GM19023 (cell line): ENCODE data around the gene C17orf50.

Experiments used
- ATAC-seq: cut with Tn5 transposase; IDR thresholded peaks from one replicate; pipeline ENCODE4 v1.9.1; 2021; ENCODE audit warnings: mild to moderate bottlenecking, moderate library complexity; ENCODE audit not compliant: unreplicated experiment

C17orf50 gene

GRCh38 chr17:35760587-35760986 is at the start of gene C17orf50:
Gene C17orf50 (plus strand): TSS chr17:35760887. CDS start chr17:35760942, 55 bp downstream.
- ATAC-seq, result no peak

GRCh38 chr17:35710950-35711349 is 49.7 kb upstream of the C17orf50 start:
- ATAC-seq, result no peak

- ATAC-seq, result no peak
Observed at GRCh38 chr17:35713069-35713728, 47.5 kb upstream of the C17orf50 start.

GRCh38 chr17:35714988-35715387 is 45.7 kb upstream of the C17orf50 start:
- no peak for ATAC-seq

GRCh38 chr17:35715416-35715815 is 45.3 kb upstream of the C17orf50 start:
- ATAC-seq, result no peak

GRCh38 chr17:35716173-35716572 is 44.5 kb upstream of the C17orf50 start:
- ATAC-seq, result no peak

GRCh38 chr17:35716897-35717465 is 43.7 kb upstream of the C17orf50 start:
- no peak for ATAC-seq

- ATAC-seq, result no peak
Observed at GRCh38 chr17:35717475-35717874, 43.2 kb upstream of the C17orf50 start.

GRCh38 chr17:35723735-35724134 is 37.0 kb upstream of the C17orf50 start:
- no peak for ATAC-seq

GRCh38 chr17:35725058-35725457 is 35.6 kb upstream of the C17orf50 start:
- no peak for ATAC-seq

GRCh38 chr17:35725802-35726126 is 34.9 kb upstream of the C17orf50 start:
- ATAC-seq, result no peak

- no peak for ATAC-seq
Observed at GRCh38 chr17:35726127-35726952, 34.3 kb upstream of the C17orf50 start.

- ATAC-seq, result no peak
Observed at GRCh38 chr17:35726953-35727460, 33.7 kb upstream of the C17orf50 start.

GRCh38 chr17:35727635-35728034 is 33.1 kb upstream of the C17orf50 start:
- no peak for ATAC-seq

- ATAC-seq, result no peak
Observed at GRCh38 chr17:35728551-35728950, 32.1 kb upstream of the C17orf50 start.

GRCh38 chr17:35729405-35729833 is 31.3 kb upstream of the C17orf50 start:
- no peak for ATAC-seq

- ATAC-seq, result no peak
Observed at GRCh38 chr17:35730400-35731005, 30.2 kb upstream of the C17orf50 start.

- ATAC-seq, result no peak
Observed at GRCh38 chr17:35731239-35731916, 29.3 kb upstream of the C17orf50 start, which contains the start of gene RASL10B. Gene RASL10B (plus strand): TSS chr17:35731639. CDS start chr17:35735185, 3,546 bp downstream.

GRCh38 chr17:35731917-35732805 is 28.5 kb upstream of the C17orf50 start:
- ATAC-seq, result no peak

- no peak for ATAC-seq
Observed at GRCh38 chr17:35732806-35733136, 27.9 kb upstream of the C17orf50 start.
